T-helper 1 cell treated with Interleukin-12 subunit alpha and Interleukin-12 subunit beta and Interleukin-4 antibody, amounts not matched to agents 30 μg/mL and 1 μg/mL, for 36 hours (primary cell): ENCODE data around the gene ANGPTL2.

Experiments used
- H3K27ac Mint-ChIP-seq: one replicate; pipeline ENCODE4 v1.8.0; 2021; ENCODE audit warnings: mild to moderate bottlenecking, mixed read lengths
- H3K27me3 Mint-ChIP-seq: one replicate; pipeline ENCODE4 v1.8.0; 2021; ENCODE audit warnings: low read depth, mixed read lengths
- H3K36me3 Mint-ChIP-seq: one replicate; pipeline ENCODE4 v1.8.0; 2021; ENCODE audit warnings: low read depth, mixed read lengths
- H3K4me1 Mint-ChIP-seq: one replicate; pipeline ENCODE4 v1.8.0; 2021; ENCODE audit warnings: low read depth, mixed read lengths
- H3K4me3 Mint-ChIP-seq: one replicate; pipeline ENCODE4 v1.8.0; 2021; ENCODE audit warnings: mild to moderate bottlenecking, moderate library complexity, mixed read lengths
- H3K9me3 Mint-ChIP-seq: one replicate; pipeline ENCODE4 v1.8.0; 2021; ENCODE audit warnings: mixed read lengths

Gene ANGPTL2

GRCh38 chr9:127144670-127145445 lies 22.4 kb upstream of the ANGPTL2 start:
- no peak overlapping the region for H3K27ac Mint-ChIP-seq
- H3K4me1 Mint-ChIP-seq = no peaks in the 10 kb centered on the region
- H3K36me3 Mint-ChIP-seq = no peaks in the 10 kb centered on the region
- H3K9me3 Mint-ChIP-seq = no peaks in the 10 kb centered on the region
- peaks cover 47% of the 10 kb centered on the region for H3K27me3 Mint-ChIP-seq
- no peak overlapping the region for H3K4me3 Mint-ChIP-seq

- Mint-ChIP-seq H3K27me3 (peaks cover 47% of the 10 kb centered on the region), H3K4me1 (no peaks in the 10 kb centered on the region), H3K36me3 (no peaks in the 10 kb centered on the region)
These were observed 21.6 kb upstream of the ANGPTL2 start for GRCh38 chr9:127143920-127144465.

GRCh38 chr9:127142931-127143464 lies 20.6 kb upstream of the ANGPTL2 start:
- Mint-ChIP-seq H3K4me1 (no peaks in the 10 kb centered on the region), H3K9me3 (no peaks in the 10 kb centered on the region), H3K27me3 (peaks cover 47% of the 10 kb centered on the region), H3K4me3 (no peak overlapping the region), H3K27ac (no peak overlapping the region), H3K36me3 (no peaks in the 10 kb centered on the region)

More at GRCh38 chr9:127143920-127144465, 21.6 kb upstream of the ANGPTL2 start:
- no peaks in the 10 kb centered on the region for H3K9me3 Mint-ChIP-seq
- H3K27ac Mint-ChIP-seq = no peak overlapping the region
- no peak overlapping the region for H3K4me3 Mint-ChIP-seq

GRCh38 chr9:127142291-127142690 lies 19.9 kb upstream of the ANGPTL2 start:
- Mint-ChIP-seq H3K4me3 (no peak overlapping the region), H3K4me1 (no peaks in the 10 kb centered on the region), H3K9me3 (no peaks in the 10 kb centered on the region), H3K36me3 (no peaks in the 10 kb centered on the region), H3K27ac (no peak overlapping the region), H3K27me3 (peaks cover 43% of the 10 kb centered on the region)

GRCh38 chr9:127140842-127141675 lies 18.6 kb upstream of the ANGPTL2 start:
- H3K9me3 Mint-ChIP-seq = no peaks in the 10 kb centered on the region
- H3K4me3 Mint-ChIP-seq = no peak overlapping the region
- no peaks in the 10 kb centered on the region for H3K36me3 Mint-ChIP-seq
- H3K27me3 Mint-ChIP-seq = peaks cover 43% of the 10 kb centered on the region
- no peak overlapping the region for H3K27ac Mint-ChIP-seq
- H3K4me1 Mint-ChIP-seq = no peaks in the 10 kb centered on the region

GRCh38 chr9:127140181-127140580 lies 17.7 kb upstream of the ANGPTL2 start:
- peaks cover 44% of the 10 kb centered on the region for H3K27me3 Mint-ChIP-seq
- H3K9me3 Mint-ChIP-seq = no peaks in the 10 kb centered on the region
- no peak overlapping the region for H3K27ac Mint-ChIP-seq
- H3K36me3 Mint-ChIP-seq = no peaks in the 10 kb centered on the region
- no peaks in the 10 kb centered on the region for H3K4me1 Mint-ChIP-seq
- H3K4me3 Mint-ChIP-seq = no peak overlapping the region

GRCh38 chr9:127139775-127140174 lies 17.3 kb upstream of the ANGPTL2 start:
- no peak overlapping the region for H3K27ac Mint-ChIP-seq
- no peaks in the 10 kb centered on the region for H3K9me3 Mint-ChIP-seq
- peaks cover 44% of the 10 kb centered on the region for H3K27me3 Mint-ChIP-seq
- H3K4me3 Mint-ChIP-seq = no peak overlapping the region
- H3K36me3 Mint-ChIP-seq = no peaks in the 10 kb centered on the region
- H3K4me1 Mint-ChIP-seq = no peaks in the 10 kb centered on the region

- no peak overlapping the region for H3K4me3 Mint-ChIP-seq
- no peaks in the 10 kb centered on the region for H3K4me1 Mint-ChIP-seq
- H3K27me3 Mint-ChIP-seq = peaks cover 40% of the 10 kb centered on the region
- no peaks in the 10 kb centered on the region for H3K9me3 Mint-ChIP-seq
- no peak overlapping the region for H3K27ac Mint-ChIP-seq
- no peaks in the 10 kb centered on the region for H3K36me3 Mint-ChIP-seq
These were observed 16.8 kb upstream of the ANGPTL2 start for GRCh38 chr9:127139071-127139731.

- Mint-ChIP-seq H3K4me3 (no peak overlapping the region), H3K4me1 (no peaks in the 10 kb centered on the region), H3K27ac (no peak overlapping the region), H3K36me3 (no peaks in the 10 kb centered on the region), H3K27me3 (peaks cover 37% of the 10 kb centered on the region), H3K9me3 (no peaks in the 10 kb centered on the region)
These were observed 16.0 kb upstream of the ANGPTL2 start for GRCh38 chr9:127138444-127138843.

GRCh38 chr9:127137640-127138360 lies 15.4 kb upstream of the ANGPTL2 start:
- H3K27ac Mint-ChIP-seq = no peak overlapping the region
- H3K36me3 Mint-ChIP-seq = no peaks in the 10 kb centered on the region
- H3K9me3 Mint-ChIP-seq = no peaks in the 10 kb centered on the region
- no peak overlapping the region for H3K4me3 Mint-ChIP-seq
- H3K4me1 Mint-ChIP-seq = no peaks in the 10 kb centered on the region
- peaks cover 34% of the 10 kb centered on the region for H3K27me3 Mint-ChIP-seq

GRCh38 chr9:127136880-127137639 lies 14.6 kb upstream of the ANGPTL2 start:
- Mint-ChIP-seq H3K9me3 (no peaks in the 10 kb centered on the region), H3K27me3 (peaks cover 34% of the 10 kb centered on the region), H3K4me3 (no peak overlapping the region), H3K27ac (no peak overlapping the region), H3K4me1 (no peaks in the 10 kb centered on the region), H3K36me3 (no peaks in the 10 kb centered on the region)

GRCh38 chr9:127136081-127136879 lies 13.8 kb upstream of the ANGPTL2 start:
- H3K4me3 Mint-ChIP-seq = no peak overlapping the region
- no peaks in the 10 kb centered on the region for H3K36me3 Mint-ChIP-seq
- H3K27ac Mint-ChIP-seq = no peak overlapping the region

More at GRCh38 chr9:127136081-127136879, 13.8 kb upstream of the ANGPTL2 start:
- Mint-ChIP-seq H3K9me3 (no peaks in the 10 kb centered on the region), H3K4me1 (no peaks in the 10 kb centered on the region), H3K27me3 (peaks cover 31% of the 10 kb centered on the region)
